ENCODE data around the gene ZYX.

DNA sequence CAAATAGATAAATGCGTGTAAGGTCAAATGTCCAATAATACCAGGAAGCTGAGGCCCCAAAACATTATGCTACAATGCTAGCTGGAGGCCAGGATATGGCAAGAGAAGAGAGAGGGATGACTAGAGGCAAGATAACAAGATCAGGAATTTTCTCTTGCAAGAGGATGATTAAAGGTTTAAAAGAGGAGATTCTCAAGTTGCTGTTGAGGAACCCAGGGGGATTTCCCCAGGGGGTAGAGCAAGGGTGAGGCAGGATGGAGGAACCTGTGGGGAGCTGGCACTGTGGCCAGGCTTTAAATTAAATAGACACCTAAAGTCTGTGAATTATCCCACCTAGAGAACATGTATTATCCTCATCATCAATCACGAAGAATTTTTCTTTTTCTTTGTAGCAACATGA is 58.7 kb downstream of the ZYX start:
- TF ChIP-seq, protein P1, sequence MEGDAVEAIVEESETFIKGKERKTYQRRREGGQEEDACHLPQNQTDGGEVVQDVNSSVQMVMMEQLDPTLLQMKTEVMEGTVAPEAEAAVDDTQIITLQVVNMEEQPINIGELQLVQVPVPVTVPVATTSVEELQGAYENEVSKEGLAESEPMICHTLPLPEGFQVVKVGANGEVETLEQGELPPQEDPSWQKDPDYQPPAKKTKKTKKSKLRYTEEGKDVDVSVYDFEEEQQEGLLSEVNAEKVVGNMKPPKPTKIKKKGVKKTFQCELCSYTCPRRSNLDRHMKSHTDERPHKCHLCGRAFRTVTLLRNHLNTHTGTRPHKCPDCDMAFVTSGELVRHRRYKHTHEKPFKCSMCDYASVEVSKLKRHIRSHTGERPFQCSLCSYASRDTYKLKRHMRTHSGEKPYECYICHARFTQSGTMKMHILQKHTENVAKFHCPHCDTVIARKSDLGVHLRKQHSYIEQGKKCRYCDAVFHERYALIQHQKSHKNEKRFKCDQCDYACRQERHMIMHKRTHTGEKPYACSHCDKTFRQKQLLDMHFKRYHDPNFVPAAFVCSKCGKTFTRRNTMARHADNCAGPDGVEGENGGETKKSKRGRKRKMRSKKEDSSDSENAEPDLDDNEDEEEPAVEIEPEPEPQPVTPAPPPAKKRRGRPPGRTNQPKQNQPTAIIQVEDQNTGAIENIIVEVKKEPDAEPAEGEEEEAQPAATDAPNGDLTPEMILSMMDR (conservative IDR thresholded peaks at IDR 0.05) = no peak
- TF ChIP-seq EZH2 (IDR thresholded peaks at IDR 0.05; ENCODE audit: low read depth) = no peak
